WI38 (cell line): ENCODE data around the gene ST3GAL3.

Source experiments
- H3K4me3 ChIP-seq: 2 replicates; pipeline ENCODE4 v1.5.1; 2011; ENCODE audit warnings: low read depth, mild to moderate bottlenecking, control low read depth, low read length
- TF ChIP-seq, protein P1 (sequence below): IDR thresholded peaks from 2 replicates; pipeline ENCODE4 v1.5.1; 2012; ENCODE audit warnings: low read depth, mild to moderate bottlenecking, control low read depth, low read length

The ST3GAL3 gene

DNA sequence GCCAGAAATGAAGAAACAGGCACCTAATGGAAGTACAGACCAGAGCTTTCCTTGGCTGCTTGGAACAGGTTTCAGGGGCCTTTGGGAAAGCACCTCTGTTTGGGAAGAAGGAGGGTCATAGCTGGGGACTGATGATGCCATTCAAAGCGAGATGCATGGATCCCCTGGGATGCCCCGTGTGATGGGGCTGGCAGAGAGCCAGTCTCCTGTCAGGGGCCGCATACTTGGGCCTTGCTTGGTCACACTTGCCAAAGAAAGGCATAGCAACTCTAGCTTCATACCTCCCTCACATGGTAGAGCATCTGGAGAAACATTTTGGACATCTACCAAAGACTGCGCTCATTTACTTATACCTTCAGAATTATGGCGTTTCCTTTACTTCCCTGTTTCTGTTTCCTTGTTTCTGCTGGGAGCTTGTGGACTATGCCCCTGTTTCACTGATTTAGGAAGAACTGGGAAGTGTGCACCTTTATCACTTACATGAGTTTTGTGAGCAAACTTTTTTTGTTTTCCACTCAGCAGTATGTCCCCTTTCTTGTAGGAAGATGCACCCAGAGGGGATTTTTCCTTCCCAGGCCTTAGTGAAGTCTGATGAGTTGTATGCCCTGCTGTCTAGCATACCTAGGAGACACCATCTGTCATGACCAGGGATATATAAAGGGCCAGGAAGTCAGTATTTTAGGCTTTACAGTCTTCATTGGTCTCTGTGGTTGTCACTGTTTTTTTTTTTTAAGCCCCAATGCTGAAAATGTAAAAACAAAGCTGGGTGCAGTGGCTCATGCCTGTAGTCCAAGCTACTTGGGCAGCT lies 19.8 kb upstream of the ST3GAL3 start:
- TF ChIP-seq, protein P1, sequence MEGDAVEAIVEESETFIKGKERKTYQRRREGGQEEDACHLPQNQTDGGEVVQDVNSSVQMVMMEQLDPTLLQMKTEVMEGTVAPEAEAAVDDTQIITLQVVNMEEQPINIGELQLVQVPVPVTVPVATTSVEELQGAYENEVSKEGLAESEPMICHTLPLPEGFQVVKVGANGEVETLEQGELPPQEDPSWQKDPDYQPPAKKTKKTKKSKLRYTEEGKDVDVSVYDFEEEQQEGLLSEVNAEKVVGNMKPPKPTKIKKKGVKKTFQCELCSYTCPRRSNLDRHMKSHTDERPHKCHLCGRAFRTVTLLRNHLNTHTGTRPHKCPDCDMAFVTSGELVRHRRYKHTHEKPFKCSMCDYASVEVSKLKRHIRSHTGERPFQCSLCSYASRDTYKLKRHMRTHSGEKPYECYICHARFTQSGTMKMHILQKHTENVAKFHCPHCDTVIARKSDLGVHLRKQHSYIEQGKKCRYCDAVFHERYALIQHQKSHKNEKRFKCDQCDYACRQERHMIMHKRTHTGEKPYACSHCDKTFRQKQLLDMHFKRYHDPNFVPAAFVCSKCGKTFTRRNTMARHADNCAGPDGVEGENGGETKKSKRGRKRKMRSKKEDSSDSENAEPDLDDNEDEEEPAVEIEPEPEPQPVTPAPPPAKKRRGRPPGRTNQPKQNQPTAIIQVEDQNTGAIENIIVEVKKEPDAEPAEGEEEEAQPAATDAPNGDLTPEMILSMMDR = no peak
- no peak overlapping the region for H3K4me3 ChIP-seq

DNA sequence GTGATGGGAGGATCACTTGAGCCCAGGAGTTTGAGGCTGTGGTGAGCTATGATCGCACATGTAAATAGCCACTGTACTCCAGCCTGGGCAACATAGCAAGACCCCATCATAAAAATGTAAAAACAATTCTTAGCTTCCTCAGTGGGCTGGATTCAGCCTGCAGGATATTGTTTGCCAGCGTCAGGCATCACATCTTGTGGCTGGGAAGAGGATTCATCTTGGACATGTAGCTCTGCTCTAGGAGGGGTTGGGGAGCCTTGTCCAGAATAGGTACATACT lies 19.3 kb upstream of the ST3GAL3 start:
- H3K4me3 ChIP-seq = no peak overlapping the region
- TF ChIP-seq, protein P1 = no peak

- TF ChIP-seq, protein P1 = no peak
- no peak overlapping the region for H3K4me3 ChIP-seq
Measured at GRCh38 chr1:43688594-43689000, 18.7 kb upstream of the ST3GAL3 start.

GRCh38 chr1:43689289-43689688 lies 18.0 kb upstream of the ST3GAL3 start:
- H3K4me3 ChIP-seq = no peak overlapping the region
- TF ChIP-seq, protein P1 = no peak

GRCh38 chr1:43691871-43692815 lies 15.2 kb upstream of the ST3GAL3 start:
- H3K4me3 ChIP-seq = no peak overlapping the region
- TF ChIP-seq, protein P1 = no peak

- H3K4me3 ChIP-seq = no peak overlapping the region
- TF ChIP-seq, protein P1 = no peak
Measured at GRCh38 chr1:43693371-43693770, 14.0 kb upstream of the ST3GAL3 start.

DNA sequence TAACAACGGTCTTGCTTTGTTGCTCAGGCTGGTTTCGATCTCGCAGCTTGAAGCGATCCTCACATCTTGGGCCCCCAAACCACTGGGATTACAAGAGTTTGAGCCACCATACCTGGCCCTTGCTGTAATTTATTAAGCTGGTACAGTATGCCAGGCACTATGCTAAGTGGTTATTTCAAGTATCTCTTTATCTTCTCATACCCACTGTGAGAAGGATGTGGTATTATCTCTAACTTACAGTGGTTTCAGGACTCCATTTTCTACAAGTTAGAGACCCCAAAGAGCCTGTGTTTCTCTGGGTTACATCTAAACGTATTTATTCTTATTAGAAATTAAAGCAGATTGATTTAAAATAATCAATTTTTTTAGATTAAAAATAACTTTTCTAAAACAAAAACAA lies 8.1 kb upstream of the ST3GAL3 start:
- TF ChIP-seq, protein P1 = no peak

More for the DNA sequence above, 8.1 kb upstream of the ST3GAL3 start:
- no peak overlapping the region for H3K4me3 ChIP-seq
